GM20000 (cell line): ENCODE measurements around the gene KDM1A.

Source experiments
- DNase-seq: peaks from one replicate; pipeline ENCODE4 v3.0.0; 2012; ENCODE audit warnings: low spot score
- CTCF ChIP-seq: IDR thresholded peaks from 2 replicates; pipeline ENCODE4 v1.5.1; 2012; ENCODE audit warnings: mild to moderate bottlenecking, control low read depth; ENCODE audit errors: extremely low read depth, missing control alignments

Gene KDM1A

DNA sequence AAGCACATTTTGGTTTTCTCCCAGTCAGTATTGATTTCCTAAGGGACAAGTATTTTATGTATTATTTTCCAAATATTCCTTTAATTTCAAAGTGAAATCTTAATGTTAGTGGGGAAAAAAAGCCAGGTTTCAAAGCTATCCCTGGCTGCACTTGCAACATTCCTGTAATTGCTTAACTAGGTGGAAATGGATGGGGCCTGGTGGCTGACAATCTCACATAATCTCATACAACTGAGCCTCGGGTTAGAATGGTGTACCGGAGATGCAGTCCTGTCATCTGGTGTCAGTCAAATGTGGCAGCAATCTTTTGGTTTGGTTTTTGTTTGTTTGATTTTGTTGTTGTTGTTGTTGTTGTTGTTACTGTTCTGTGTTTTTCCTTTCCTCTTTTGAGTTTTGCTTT is 46.1 kb downstream of the KDM1A start:
- DNase-seq: no peak

GRCh38 chr1:23066075-23066474 is 46.8 kb downstream of the KDM1A start:
- TF ChIP-seq CTCF: no peak
- no peak for DNase-seq

More for the DNA sequence above, 46.1 kb downstream of the KDM1A start:
- TF ChIP-seq CTCF: no peak

DNA sequence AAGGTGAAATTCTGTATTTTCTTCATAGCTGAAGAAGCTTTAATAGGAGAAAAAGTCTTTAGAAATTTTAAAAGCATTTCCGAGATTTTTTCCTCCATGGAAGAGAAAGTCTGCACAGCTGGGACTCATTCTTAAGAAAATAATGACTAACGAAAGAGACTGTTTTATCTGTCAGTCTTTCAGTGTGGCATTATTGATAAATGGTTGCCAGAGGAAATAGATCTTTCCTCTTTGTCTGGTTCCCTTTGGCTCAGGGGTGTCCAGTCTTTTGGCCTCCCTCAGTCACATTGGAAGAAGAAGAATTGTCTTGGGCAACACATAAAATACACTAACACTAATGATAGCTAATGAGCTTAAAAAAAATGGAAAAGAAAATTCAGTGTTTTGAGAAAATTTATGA is 49.9 kb downstream of the KDM1A start:
- DNase-seq: no peak
- no peak for TF ChIP-seq CTCF

- TF ChIP-seq CTCF: no peak
Observed at GRCh38 chr1:23069675-23070074, 50.4 kb downstream of the KDM1A start.

GRCh38 chr1:23074012-23074411 is 54.7 kb downstream of the KDM1A start:
- no peak for DNase-seq
- no peak for TF ChIP-seq CTCF

More at GRCh38 chr1:23069675-23070074, 50.4 kb downstream of the KDM1A start:
- no peak for DNase-seq

- no peak for TF ChIP-seq CTCF
- no peak for DNase-seq
Observed at GRCh38 chr1:23079025-23079424, 59.8 kb downstream of the KDM1A start.

- DNase-seq: no peak
Observed at GRCh38 chr1:23080885-23081284, 61.6 kb downstream of the KDM1A start.

More at GRCh38 chr1:23080885-23081284, 61.6 kb downstream of the KDM1A start:
- no peak for TF ChIP-seq CTCF
